OCI-LY3 (cell line): ENCODE measurements around the gene ZNF277.

ENCODE experiments used
- H2AFZ ChIP-seq: fragments of 200-600, 300-600 bp; shearing (Covaris generic); 2 replicates; pipeline ENCODE4 v1.6.0; 2014; ENCODE audit warnings: antibody characterized with exemption, low read depth, low read length
- H3K27ac ChIP-seq: fragments of 200-600, 300-600 bp; sonication (generic); 2 replicates; pipeline ENCODE4 v1.5.1; 2014; ENCODE audit warnings: mild to moderate bottlenecking, low read length, moderate library complexity, mixed read lengths
- H3K27me3 ChIP-seq: fragments of 200-600, 300-600 bp; sonication (generic); 2 replicates; pipeline ENCODE4 v1.6.1; 2014; ENCODE audit warnings: low read depth, low read length, mixed read lengths
- H3K36me3 ChIP-seq: fragments of 200-600, 300-600 bp; sonication (generic); replicated peaks from 2 replicates; pipeline ENCODE3; 2014; ENCODE audit warnings: low read depth, low read length, mixed read lengths
- H3K4me1 ChIP-seq: fragments of 300-600, 200-600 bp; sonication (generic); 2 replicates; pipeline ENCODE4 v1.6.1; 2014; ENCODE audit warnings: low read length, mixed read lengths
- H3K4me2 ChIP-seq: fragments of 200-600, 300-600 bp; sonication (generic); 2 replicates; pipeline ENCODE4 v1.6.1; 2014; ENCODE audit warnings: low read length, mixed read lengths
- H3K4me3 ChIP-seq: fragments of 300-600, 200-600 bp; sonication (generic); 2 replicates; pipeline ENCODE4 v1.5.1; 2014; ENCODE audit warnings: antibody characterized with exemption, mild to moderate bottlenecking, low read length, moderate library complexity
- H3K79me2 ChIP-seq: fragments of 300-600, 200-600 bp; shearing (Covaris generic); 2 replicates; pipeline ENCODE4 v1.6.1; 2014; ENCODE audit warnings: mild to moderate bottlenecking, low read length, mixed read lengths
- H3K9ac ChIP-seq: fragments of 300-600, 200-600 bp; shearing (Covaris generic); 2 replicates; pipeline ENCODE4 v1.6.0; 2014; ENCODE audit warnings: mild to moderate bottlenecking, low read length, moderate library complexity
- H3K9me3 ChIP-seq: fragments of 200-600, 300-600 bp; shearing (Covaris generic); 2 replicates; pipeline ENCODE4 v1.6.1; 2014; ENCODE audit warnings: low read length, mixed read lengths; ENCODE audit not compliant: insufficient read depth
- H4K20me1 ChIP-seq: fragments of 200-600, 300-600 bp; sonication (generic); 2 replicates; pipeline ENCODE4 v1.6.1; 2016; ENCODE audit warnings: low read length, mixed read lengths; ENCODE audit not compliant: insufficient read depth
- CTCF ChIP-seq: fragments of 200-600, 300-600 bp; sonication (generic); IDR thresholded peaks from 2 replicates; pipeline ENCODE4 v1.5.1; 2014; ENCODE audit warnings: antibody characterized with exemption, low read length, low read depth
- EZH2phosphoT487 ChIP-seq: fragments of 200-600 bp; shearing (Covaris generic); IDR thresholded peaks from 2 replicates; pipeline ENCODE4 v1.6.1; 2018; ENCODE audit warnings: antibody characterized with exemption, mixed run types, low read depth

Gene ZNF277

GRCh38 chr7:112282476-112283188, 76.1 kb downstream of the ZNF277 start:
- TF ChIP-seq EZH2phosphoT487 (no peak), CTCF (no peak)
- no peak overlapping the region for H3K4me2 ChIP-seq

GRCh38 chr7:112283382-112283910, 77.0 kb downstream of the ZNF277 start:
- Histone ChIP-seq H3K9me3 (no peaks in the 10 kb centered on the region), H3K4me2 (no peak overlapping the region), H3K9ac (no peak overlapping the region), H3K4me1 (peaks cover 11% of the 10 kb centered on the region), H4K20me1 (no peaks in the 10 kb centered on the region), H3K4me3 (no peak overlapping the region), H3K27me3 (no peaks in the 10 kb centered on the region), H3K36me3 (peaks cover 4% of the 10 kb centered on the region), H3K27ac (no peak overlapping the region), H2AFZ (no peak overlapping the region), H3K79me2 (no peaks in the 10 kb centered on the region)
- TF ChIP-seq EZH2phosphoT487 (no peak), CTCF (no peak)

More at GRCh38 chr7:112282476-112283188, 76.1 kb downstream of the ZNF277 start:
- H3K27ac ChIP-seq, result no peak overlapping the region
- no peak overlapping the region for H3K9ac ChIP-seq
- H3K4me1 ChIP-seq, result peaks cover 11% of the 10 kb centered on the region
- no peaks in the 10 kb centered on the region for H4K20me1 ChIP-seq
- H3K4me3 ChIP-seq, result no peak overlapping the region
- no peak overlapping the region for H2AFZ ChIP-seq
- H3K36me3 ChIP-seq, result no peaks in the 10 kb centered on the region
- H3K27me3 ChIP-seq, result no peaks in the 10 kb centered on the region
- no peaks in the 10 kb centered on the region for H3K9me3 ChIP-seq
- no peaks in the 10 kb centered on the region for H3K79me2 ChIP-seq

DNA sequence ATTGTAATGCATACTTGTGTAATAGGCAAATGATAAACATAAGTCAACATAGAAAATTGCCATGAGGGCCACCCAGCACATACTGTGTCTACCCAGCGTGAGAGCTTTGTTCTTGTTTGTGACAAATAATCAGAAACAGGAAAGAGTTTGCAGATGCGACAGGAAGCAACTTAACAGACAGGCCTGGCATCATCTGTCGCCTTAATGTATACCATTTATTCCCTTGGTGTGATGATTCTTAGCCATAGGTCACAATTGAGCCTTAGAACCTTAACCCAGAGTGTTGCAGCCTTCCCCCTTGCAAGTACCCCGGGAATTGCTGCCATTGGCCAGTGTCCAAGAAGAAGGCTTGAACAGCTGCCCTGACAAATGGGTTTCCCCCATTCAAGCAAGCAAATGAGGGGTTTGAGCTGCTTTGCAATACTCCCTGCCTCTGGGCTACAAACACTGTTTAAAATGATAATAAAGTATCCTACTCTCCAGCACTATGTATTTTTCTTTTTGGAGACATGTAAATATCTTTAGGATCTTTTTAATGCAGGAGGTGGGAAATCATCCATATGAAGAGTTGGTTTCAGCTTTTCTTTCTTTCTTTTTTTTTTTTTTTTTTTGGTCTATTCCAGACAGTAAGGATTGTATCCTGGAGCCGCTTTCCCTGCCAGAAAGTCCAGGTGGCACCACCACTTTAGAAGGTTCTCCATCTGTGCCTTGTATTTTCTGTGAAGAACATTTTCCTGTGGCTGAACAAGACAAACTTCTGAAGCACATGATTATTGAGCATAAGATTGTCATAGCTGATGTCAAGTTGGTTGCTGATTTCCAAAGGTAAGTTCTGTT, 80.0 kb downstream of the ZNF277 start:
- H3K9ac ChIP-seq, result no peak overlapping the region
- H3K9me3 ChIP-seq, result no peaks in the 10 kb centered on the region
- peaks cover 5% of the 10 kb centered on the region for H3K36me3 ChIP-seq
- H3K27me3 ChIP-seq, result no peaks in the 10 kb centered on the region
- peaks cover 11% of the 10 kb centered on the region for H3K4me1 ChIP-seq
- no peaks in the 10 kb centered on the region for H4K20me1 ChIP-seq
- H3K4me2 ChIP-seq, result no peak overlapping the region
- no peak for TF ChIP-seq CTCF
- TF ChIP-seq EZH2phosphoT487, result no peak
- no peaks in the 10 kb centered on the region for H3K79me2 ChIP-seq
- H2AFZ ChIP-seq, result no peak overlapping the region
- no peak overlapping the region for H3K4me3 ChIP-seq
- H3K27ac ChIP-seq, result no peak overlapping the region

DNA sequence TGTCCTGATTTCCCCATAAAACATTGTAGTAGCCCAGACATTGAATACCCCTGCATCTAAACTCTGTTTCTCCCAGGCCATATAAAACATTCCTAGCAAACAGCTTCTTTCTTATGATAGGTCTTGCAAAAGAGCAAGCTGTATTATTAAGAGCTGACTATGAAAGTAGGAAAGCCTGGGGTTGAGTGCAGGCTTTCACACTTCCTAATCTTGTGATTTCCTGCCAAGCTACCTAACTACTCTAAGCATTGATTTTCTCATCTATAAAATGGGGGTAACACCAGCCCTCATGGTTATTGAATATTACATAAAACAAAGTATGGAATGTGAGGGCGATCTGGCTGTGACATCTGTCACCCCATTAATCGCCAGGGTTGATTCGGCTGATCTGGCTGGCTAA, 81.8 kb downstream of the ZNF277 start:
- Histone ChIP-seq H3K79me2 (no peaks in the 10 kb centered on the region), H3K27ac (no peak overlapping the region), H2AFZ (no peak overlapping the region), H3K36me3 (peaks cover 5% of the 10 kb centered on the region), H3K27me3 (no peaks in the 10 kb centered on the region), H3K9me3 (no peaks in the 10 kb centered on the region), H3K4me3 (no peak overlapping the region), H4K20me1 (no peaks in the 10 kb centered on the region), H3K4me1 (peaks cover 14% of the 10 kb centered on the region), H3K4me2 (no peak overlapping the region), H3K9ac (no peak overlapping the region)
- TF ChIP-seq EZH2phosphoT487, result no peak
- no peak for TF ChIP-seq CTCF
